Neural progenitor cell (in vitro differentiated cells): ENCODE results near the gene SMIM41. TPM values are rescaled to one million over a fixed set of nuclear protein-coding genes. Genes with fewer than 3 reads are reported as not detected.
A peak's percentile ranks its signal among the peaks of the same experiment; 100 is the strongest.

Experiments
- DNase-seq: peaks from one replicate; pipeline ENCODE4 v3.0.0-alpha.2; 2016; ENCODE audit warnings: low spot score
- H2AFZ ChIP-seq: fragments of 200-600 bp; sonication (generic); replicated peaks from 2 replicates; pipeline ENCODE4 v1.6.1; 2016; ENCODE audit warnings: antibody characterized with exemption
- H3F3A ChIP-seq: fragments of 200-600 bp; sonication (generic); 2 replicates; pipeline ENCODE4 v1.6.1; 2016; ENCODE audit warnings: antibody characterized with exemption, low read depth
- H3K27ac ChIP-seq: fragments of 200-600 bp; sonication (generic); 2 replicates; pipeline ENCODE4 v1.5.1; 2016; ENCODE audit warnings: mild to moderate bottlenecking
- H3K27me3 ChIP-seq: fragments of 200-600 bp; sonication (generic); 2 replicates; pipeline ENCODE4 v1.6.1; 2016; ENCODE audit warnings: mild to moderate bottlenecking, moderate library complexity
- H3K36me3 ChIP-seq: fragments of 200-600 bp; sonication (generic); 2 replicates; pipeline ENCODE4 v1.5.1; 2016
- H3K4me1 ChIP-seq: fragments of 200-600 bp; sonication (generic); 2 replicates; pipeline ENCODE4 v1.6.1; 2016; ENCODE audit warnings: mixed run types
- H3K4me2 ChIP-seq: fragments of 200-600 bp; sonication (generic); 2 replicates; pipeline ENCODE4 v1.6.1; 2016
- H3K4me3 ChIP-seq: fragments of 200-600 bp; sonication (generic); 2 replicates; pipeline ENCODE4 v1.5.1; 2016
- H3K79me2 ChIP-seq: fragments of 200-600 bp; sonication (generic); 2 replicates; pipeline ENCODE4 v1.6.1; 2016; ENCODE audit warnings: low read depth
- H3K9ac ChIP-seq: fragments of 200-600 bp; sonication (generic); 2 replicates; pipeline ENCODE4 v1.6.1; 2016
- H3K9me3 ChIP-seq: fragments of 200-600 bp; sonication (generic); 2 replicates; pipeline ENCODE4 v1.5.1; 2016; ENCODE audit warnings: low read depth
- H4K20me1 ChIP-seq: fragments of 200-600 bp; sonication (generic); 2 replicates; pipeline ENCODE4 v1.6.1; 2016; ENCODE audit warnings: low read depth
- H3K27ac Mint-ChIP-seq: 3 replicates; pipeline ENCODE4 v1.8.0; 2021; ENCODE audit warnings: mixed read lengths
- H3K27me3 Mint-ChIP-seq: 2 replicates; pipeline ENCODE4 v1.8.0; 2022; ENCODE audit warnings: low read depth, mild to moderate bottlenecking, inconsistent platforms, moderate library complexity, mixed read lengths; ENCODE audit not compliant: insufficient read depth
- H3K36me3 Mint-ChIP-seq: 3 replicates; pipeline ENCODE4 v1.8.0; 2021; ENCODE audit warnings: mixed read lengths
- H3K4me1 Mint-ChIP-seq: 3 replicates; pipeline ENCODE4 v1.8.0; 2021; ENCODE audit warnings: mixed read lengths
- H3K4me3 Mint-ChIP-seq: 3 replicates; pipeline ENCODE4 v1.8.0; 2021; ENCODE audit warnings: mild to moderate bottlenecking, moderate library complexity, mixed read lengths
- H3K9me3 Mint-ChIP-seq: 3 replicates; pipeline ENCODE4 v1.8.0; 2020; ENCODE audit warnings: mixed read lengths
- EZH2 ChIP-seq: fragments of 200-600 bp; sonication (generic); IDR thresholded peaks from 2 replicates; pipeline ENCODE4 v1.6.1; 2017; ENCODE audit warnings: antibody characterized with exemption, mild to moderate bottlenecking, moderate library complexity
- EZH2phosphoT487 ChIP-seq: fragments of 200-600 bp; sonication (generic); IDR thresholded peaks from 2 replicates; pipeline ENCODE4 v1.6.1; 2017; ENCODE audit warnings: antibody characterized with exemption
- total RNA-seq: library from RNA; depleted of rRNA; stranded (reverse); fragments of >200 nt; gene quantifications from 2 replicates; pipeline ENCODE4 v1.2.3, GENCODE V29; 2015; ENCODE audit warnings: low replicate concordance
- TF ChIP-seq, protein P1 (sequence below): fragments of 200-600 bp; sonication (generic); IDR thresholded peaks from 2 replicates; pipeline ENCODE4 v1.5.1; 2017; ENCODE audit warnings: antibody characterized with exemption, mild to moderate bottlenecking

Gene SMIM41
- total RNA-seq, 1 donor from 2014 or later: not detected

DNA sequence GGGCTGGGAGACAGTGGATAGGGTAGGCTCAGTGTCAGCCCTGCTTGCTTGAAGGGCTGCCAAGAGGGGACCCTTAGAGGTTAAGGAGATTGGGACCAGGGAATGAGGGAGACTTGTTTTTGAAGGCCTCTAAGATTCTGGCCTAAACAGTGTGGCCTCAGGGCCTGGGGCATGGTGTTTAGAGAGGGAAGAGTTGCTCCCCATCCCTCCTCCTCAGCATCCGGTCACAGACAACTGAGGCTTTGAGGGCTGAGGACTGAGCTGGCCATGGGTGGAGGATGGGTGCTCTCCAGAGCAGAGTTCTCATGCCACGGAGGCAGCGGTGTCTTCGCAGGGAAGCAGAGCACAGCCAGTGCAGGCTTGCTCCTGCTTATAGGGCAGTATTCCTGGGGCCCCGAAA, 62.9 kb downstream of the SMIM41 start:
- Histone ChIP-seq H3F3A (no peaks in the 10 kb centered on the region), H3K79me2 (no peaks in the 10 kb centered on the region), H3K36me3 (no peaks in the 10 kb centered on the region), H3K4me2 (no peak overlapping the region), H2AFZ (no peak overlapping the region), H3K4me3 (no peak overlapping the region), H3K27me3 (no peaks in the 10 kb centered on the region), H3K9ac (no peak overlapping the region), H3K27ac (no peak overlapping the region), H3K4me1 (peaks cover 16% of the 10 kb centered on the region), H4K20me1 (no peaks in the 10 kb centered on the region), H3K9me3 (no peaks in the 10 kb centered on the region)
- Mint-ChIP-seq H3K9me3 (no peaks in the 10 kb centered on the region), H3K36me3 (no peaks in the 10 kb centered on the region), H3K4me1 (peaks cover 52% of the 10 kb centered on the region), H3K4me3 (no peak overlapping the region), H3K27ac (peak overlapping the region; percentile 27), H3K27me3 (no peaks in the 10 kb centered on the region)
- TF ChIP-seq, protein P1, sequence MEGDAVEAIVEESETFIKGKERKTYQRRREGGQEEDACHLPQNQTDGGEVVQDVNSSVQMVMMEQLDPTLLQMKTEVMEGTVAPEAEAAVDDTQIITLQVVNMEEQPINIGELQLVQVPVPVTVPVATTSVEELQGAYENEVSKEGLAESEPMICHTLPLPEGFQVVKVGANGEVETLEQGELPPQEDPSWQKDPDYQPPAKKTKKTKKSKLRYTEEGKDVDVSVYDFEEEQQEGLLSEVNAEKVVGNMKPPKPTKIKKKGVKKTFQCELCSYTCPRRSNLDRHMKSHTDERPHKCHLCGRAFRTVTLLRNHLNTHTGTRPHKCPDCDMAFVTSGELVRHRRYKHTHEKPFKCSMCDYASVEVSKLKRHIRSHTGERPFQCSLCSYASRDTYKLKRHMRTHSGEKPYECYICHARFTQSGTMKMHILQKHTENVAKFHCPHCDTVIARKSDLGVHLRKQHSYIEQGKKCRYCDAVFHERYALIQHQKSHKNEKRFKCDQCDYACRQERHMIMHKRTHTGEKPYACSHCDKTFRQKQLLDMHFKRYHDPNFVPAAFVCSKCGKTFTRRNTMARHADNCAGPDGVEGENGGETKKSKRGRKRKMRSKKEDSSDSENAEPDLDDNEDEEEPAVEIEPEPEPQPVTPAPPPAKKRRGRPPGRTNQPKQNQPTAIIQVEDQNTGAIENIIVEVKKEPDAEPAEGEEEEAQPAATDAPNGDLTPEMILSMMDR: no peak
- TF ChIP-seq EZH2phosphoT487: no peak
- TF ChIP-seq EZH2: no peak
- DNase-seq: no peak

DNA sequence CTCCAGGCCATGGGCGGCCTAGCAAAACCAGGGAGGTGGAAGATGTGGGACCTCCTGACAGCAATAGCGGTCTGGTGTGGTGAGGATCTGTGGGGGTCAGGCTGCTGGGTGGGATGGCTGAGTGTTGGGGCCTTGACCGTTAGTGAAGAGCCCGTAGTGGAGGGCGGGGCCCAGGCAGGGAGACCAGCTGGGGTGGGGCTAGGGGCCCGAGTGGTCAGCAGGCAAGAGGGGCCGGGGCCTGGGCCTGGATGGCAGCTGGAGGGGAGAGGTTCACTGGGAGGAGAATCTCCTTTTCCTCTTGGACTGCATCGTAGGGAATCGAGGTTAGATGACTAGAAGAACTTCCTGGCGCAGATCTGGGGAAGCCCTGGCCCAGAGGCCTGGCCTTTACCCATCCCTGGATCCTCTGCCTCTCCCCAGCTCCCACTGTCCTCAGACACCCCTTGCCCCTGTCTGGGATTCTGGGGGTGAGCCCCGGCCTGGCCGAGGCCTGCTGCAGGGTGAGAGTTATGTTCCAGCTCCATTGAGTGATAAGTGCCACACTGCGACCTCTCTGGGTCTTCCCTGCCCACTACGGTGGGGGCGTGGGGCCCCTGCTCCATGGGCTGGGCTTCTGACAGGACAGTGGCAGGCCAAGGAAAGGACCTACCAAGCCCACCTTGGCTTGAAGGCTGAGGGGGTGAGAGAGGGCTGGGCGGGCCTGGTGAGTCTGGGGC, 65.2 kb downstream of the SMIM41 start:
- Histone ChIP-seq H3K36me3 (no peaks in the 10 kb centered on the region), H4K20me1 (no peaks in the 10 kb centered on the region), H3K4me1 (peaks cover 16% of the 10 kb centered on the region), H3K27ac (no peak overlapping the region), H3K4me3 (no peak overlapping the region), H3K27me3 (no peaks in the 10 kb centered on the region), H3K79me2 (no peaks in the 10 kb centered on the region), H3F3A (no peaks in the 10 kb centered on the region), H3K9me3 (no peaks in the 10 kb centered on the region), H3K4me2 (no peak overlapping the region), H2AFZ (peak overlapping the region; percentile 93), H3K9ac (no peak overlapping the region)
- no peak overlapping the region for H3K4me3 Mint-ChIP-seq
- H3K36me3 Mint-ChIP-seq: no peaks in the 10 kb centered on the region
- peaks cover 40% of the 10 kb centered on the region for H3K4me1 Mint-ChIP-seq
- H3K9me3 Mint-ChIP-seq: no peaks in the 10 kb centered on the region
- TF ChIP-seq EZH2phosphoT487: no peak
- no peak for TF ChIP-seq EZH2
- TF ChIP-seq, protein P1: no peak
- H3K27me3 Mint-ChIP-seq: no peaks in the 10 kb centered on the region
- no peak for DNase-seq
- H3K27ac Mint-ChIP-seq: peak overlapping the region; percentile 53

DNA sequence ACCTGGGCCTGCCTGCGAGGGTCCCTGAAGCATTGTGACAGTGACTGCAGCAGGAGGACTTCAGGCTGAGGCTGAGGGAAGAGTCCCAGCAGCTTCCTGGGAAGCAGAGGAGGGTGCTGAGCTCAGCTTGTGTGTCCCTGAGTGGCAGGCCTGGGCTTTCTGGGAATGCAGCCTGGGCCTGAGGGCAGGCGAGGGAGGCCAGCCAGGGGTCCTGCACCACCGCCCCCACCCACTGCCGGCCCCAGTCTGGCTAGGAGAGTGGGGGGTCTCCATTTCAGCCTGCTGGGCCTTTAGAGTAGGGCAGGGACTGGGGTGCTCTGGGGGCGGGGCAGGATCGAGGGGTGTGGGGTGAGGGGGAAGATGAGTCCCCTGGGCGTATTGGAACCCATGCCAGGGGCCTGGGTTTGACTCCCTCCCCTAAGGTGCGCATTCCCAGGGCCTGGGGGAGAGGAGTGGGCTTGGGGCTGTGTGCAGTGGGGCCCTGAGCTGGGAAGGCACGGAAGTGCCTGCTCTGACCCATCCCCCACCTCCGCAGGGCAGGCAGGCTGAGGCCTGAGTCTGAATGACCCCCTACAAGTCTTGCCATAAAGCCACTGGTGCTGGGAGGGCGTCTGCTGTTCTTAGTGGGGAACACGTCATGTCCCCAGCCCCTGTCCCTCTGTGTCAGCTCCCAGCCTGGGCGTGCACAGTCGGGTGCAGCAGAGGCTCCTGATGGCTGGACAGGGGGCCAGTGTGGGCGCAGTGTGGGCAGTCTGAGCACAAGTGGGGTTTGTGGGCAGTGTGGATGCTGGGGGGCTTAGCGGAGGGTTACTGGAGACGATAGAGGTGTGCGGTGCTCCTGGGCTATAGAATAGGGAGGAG, 66.0 kb downstream of the SMIM41 start:
- Mint-ChIP-seq H3K27ac (peak overlapping the region; percentile 60), H3K27me3 (peaks cover 3% of the 10 kb centered on the region), H3K4me1 (peaks cover 41% of the 10 kb centered on the region), H3K9me3 (no peaks in the 10 kb centered on the region), H3K36me3 (no peaks in the 10 kb centered on the region), H3K4me3 (no peak overlapping the region)
- DNase-seq: peak; percentile 27
- H3K4me1 ChIP-seq: peaks cover 16% of the 10 kb centered on the region
- H4K20me1 ChIP-seq: no peaks in the 10 kb centered on the region
- no peaks in the 10 kb centered on the region for H3K36me3 ChIP-seq
- H3K9ac ChIP-seq: no peak overlapping the region
- no peaks in the 10 kb centered on the region for H3K9me3 ChIP-seq
- peak overlapping the region; percentile 93 for H2AFZ ChIP-seq
- no peaks in the 10 kb centered on the region for H3K79me2 ChIP-seq
- peak overlapping the region; percentile 58 for H3K4me2 ChIP-seq
- H3K4me3 ChIP-seq: no peak overlapping the region
- TF ChIP-seq EZH2phosphoT487 (no peak), EZH2 (no peak)
- no peaks in the 10 kb centered on the region for H3F3A ChIP-seq
- no peak overlapping the region for H3K27ac ChIP-seq
- no peaks in the 10 kb centered on the region for H3K27me3 ChIP-seq
